AG04450 (cell line): ENCODE measurements around the gene SRP9. TPM values are rescaled to one million over a fixed set of nuclear protein-coding genes. Genes with fewer than 3 reads are reported as not detected.

Experiments used
- CTCF ChIA-PET: fragments of 300-600, 350-600 bp; formaldehyde crosslinking; extraction: SDS; loops from one replicate; lab custom pipeline; 2022; ENCODE audit warnings: antibody characterized with exemption, inconsistent platforms; lab: Charles Lee
- POLR2A ChIA-PET: fragments of 350-600 bp; formaldehyde crosslinking; extraction: SDS; loops from one replicate; lab custom pipeline; 2021; ENCODE audit warnings: antibody characterized with exemption, inconsistent platforms; lab: Yijun Ruan, JAX
- DNase-seq: peaks from one replicate; pipeline ENCODE4 v3.0.0-alpha.2; 2011; ENCODE audit warnings: low read depth, low spot score
- H3K27ac ChIP-seq: one replicate; pipeline ENCODE4 v1.5.1; 2012; ENCODE audit warnings: low read depth, low read length, control low read depth
- H3K27me3 ChIP-seq: one replicate; pipeline ENCODE4 v1.6.0; 2012; ENCODE audit warnings: low read length; ENCODE audit not compliant: control insufficient read depth, insufficient read depth
- H3K4me3 ChIP-seq: 2 replicates; pipeline ENCODE4 v1.5.1; 2011; ENCODE audit warnings: mild to moderate bottlenecking, low read depth, low read length, control low read depth
- H3K9me3 ChIP-seq: 2 replicates; pipeline ENCODE4 v1.5.1; 2012; ENCODE audit warnings: low read length; ENCODE audit not compliant: control insufficient read depth, insufficient read depth
- polyA minus RNA-seq: library from RNA; depleted of rRNA, polyadenylated mRNA; stranded (reverse); fragments of >200 nt; gene quantifications from 2 replicates; pipeline ENCODE4 v1.2.3, GENCODE V29; 2011; rRNA and poly(A)+ RNA removed
- polyA plus RNA-seq: library from polyadenylated mRNA; depleted of rRNA; stranded (reverse); fragments of >200 nt; gene quantifications from 2 replicates; pipeline ENCODE4 v1.2.3, GENCODE V29; 2011; rRNA removed
- TF ChIP-seq, protein P1 (sequence below): IDR thresholded peaks from 2 replicates; pipeline ENCODE4 v1.5.1; 2011; ENCODE audit warnings: low read depth, low read length, control low read depth, inconsistent platforms

The SRP9 gene, protein sequence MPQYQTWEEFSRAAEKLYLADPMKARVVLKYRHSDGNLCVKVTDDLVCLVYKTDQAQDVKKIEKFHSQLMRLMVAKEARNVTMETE
- polyA plus RNA-seq, result 361 and 527 TPM in 2 replicates
- 113 and 139 TPM in 2 replicates for polyA minus RNA-seq

GRCh38 chr1:225777583-225778336 lies at the start of gene SRP9:
SRP9 (plus strand) TSS chr1:225777826; CDS start chr1:225777941, 115 bp downstream.
- TF ChIP-seq, protein P1, sequence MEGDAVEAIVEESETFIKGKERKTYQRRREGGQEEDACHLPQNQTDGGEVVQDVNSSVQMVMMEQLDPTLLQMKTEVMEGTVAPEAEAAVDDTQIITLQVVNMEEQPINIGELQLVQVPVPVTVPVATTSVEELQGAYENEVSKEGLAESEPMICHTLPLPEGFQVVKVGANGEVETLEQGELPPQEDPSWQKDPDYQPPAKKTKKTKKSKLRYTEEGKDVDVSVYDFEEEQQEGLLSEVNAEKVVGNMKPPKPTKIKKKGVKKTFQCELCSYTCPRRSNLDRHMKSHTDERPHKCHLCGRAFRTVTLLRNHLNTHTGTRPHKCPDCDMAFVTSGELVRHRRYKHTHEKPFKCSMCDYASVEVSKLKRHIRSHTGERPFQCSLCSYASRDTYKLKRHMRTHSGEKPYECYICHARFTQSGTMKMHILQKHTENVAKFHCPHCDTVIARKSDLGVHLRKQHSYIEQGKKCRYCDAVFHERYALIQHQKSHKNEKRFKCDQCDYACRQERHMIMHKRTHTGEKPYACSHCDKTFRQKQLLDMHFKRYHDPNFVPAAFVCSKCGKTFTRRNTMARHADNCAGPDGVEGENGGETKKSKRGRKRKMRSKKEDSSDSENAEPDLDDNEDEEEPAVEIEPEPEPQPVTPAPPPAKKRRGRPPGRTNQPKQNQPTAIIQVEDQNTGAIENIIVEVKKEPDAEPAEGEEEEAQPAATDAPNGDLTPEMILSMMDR, result peak; percentile 86
- peak; percentile 94 for DNase-seq
- H3K4me3 ChIP-seq, result peak within 1 kb of the TSS; percentile 84
- no peaks in the 10 kb centered on the region for H3K27me3 ChIP-seq
- peak within 1 kb of the TSS; percentile 93 for H3K27ac ChIP-seq
- no peaks in the 10 kb centered on the region for H3K9me3 ChIP-seq
- POLR2A ChIA-PET, result interaction anchor here (0.5 to 2.6 kb wide), 20 partner anchors 10 to 303 kb away, joined by 3 to 16 read pairs (median 5); partner anchors contain the start of genes ENAH, EPHX1 and TMEM63A
- CTCF ChIA-PET, result interaction anchor here (0.6 to 3.4 kb wide), 52 partner anchors 9 to 309 kb away, joined by 3 to 15 read pairs (median 4); partner anchors contain the start of gene EPHX1

- ChIA-PET CTCF (no interaction called here), POLR2A (no interaction called here)
- H3K27me3 ChIP-seq, result no peaks in the 10 kb centered on the region
- TF ChIP-seq, protein P1, result no peak
- H3K27ac ChIP-seq, result no peak overlapping the region
- H3K9me3 ChIP-seq, result no peaks in the 10 kb centered on the region
- no peak for DNase-seq
- H3K4me3 ChIP-seq, result no peak overlapping the region
These were observed 46.1 kb upstream of the SRP9 start for GRCh38 chr1:225731491-225731890.

GRCh38 chr1:225733254-225733653 lies 44.4 kb upstream of the SRP9 start:
- H3K27me3 ChIP-seq, result no peaks in the 10 kb centered on the region
- no peaks in the 10 kb centered on the region for H3K9me3 ChIP-seq
- TF ChIP-seq, protein P1, result no peak
- no peak for DNase-seq
- CTCF ChIA-PET, result no interaction called here
- POLR2A ChIA-PET, result no interaction called here
- H3K27ac ChIP-seq, result no peak overlapping the region
- H3K4me3 ChIP-seq, result no peak overlapping the region

- Histone ChIP-seq H3K27me3 (no peaks in the 10 kb centered on the region), H3K4me3 (no peak overlapping the region), H3K9me3 (no peaks in the 10 kb centered on the region), H3K27ac (peak overlapping the region; percentile 94)
- TF ChIP-seq, protein P1, result no peak
- ChIA-PET CTCF (interaction anchor here (1.2 kb wide), 1 partner anchor 254 kb away, joined by 3 read pairs; no protein-coding TSS in a partner anchor), POLR2A (interaction anchor here (0.6 to 2.0 kb wide), 11 partner anchors 11 to 255 kb away, joined by 3 to 8 read pairs (median 3); partner anchors contain the start of genes ENAH, PYCR2 and SRP9)
- DNase-seq, result peak; percentile 81
These were observed 42.1 kb upstream of the SRP9 start for GRCh38 chr1:225735252-225736149.
